K562 (cell line): Measurements from ENCODE around the gene KRTAP2-2. TPM values are rescaled to one million over a fixed set of nuclear protein-coding genes. Genes with fewer than 3 reads are reported as not detected.

Source experiments
- ATAC-seq: fragments of 200-7000 bp; cut with Tn5 transposase; 3 replicates; pipeline ENCODE4 v1.9.1; 2020; ENCODE audit warnings: moderate library complexity
- BruUV-seq: library from RNA; stranded (reverse); fragments of 400-500 nt; replicated peaks from 2 replicates; lab custom pipeline; 2021; lab: Mats Ljungman, UMichigan
- CTCF ChIA-PET: fragments of 300-600 bp; formaldehyde crosslinking; extraction: SDS; loops from one replicate; lab custom pipeline; 2021; ENCODE audit warnings: low intra/inter-chr PET ratio; lab: Yijun Ruan, JAX
- POLR2A ChIA-PET: fragments of 300-600, 350-650 bp; sonication (Branson Sonifier 250); formaldehyde crosslinking; extraction: SDS; loops from one replicate; lab custom pipeline; 2021; ENCODE audit warnings: antibody characterized with exemption, inconsistent platforms; lab: Yijun Ruan, JAX
- DNase-seq, 4 experiments: peaks; one replicate each; pipeline versions ENCODE4 v3.0.0 to v3.0.0-alpha.2; 2011 to 2018; ENCODE audit warnings: low spot score in 3 of 4, mixed read lengths in 3 of 4; ENCODE audit errors: extremely low read depth in 1 of 4
- FAIRE-seq: peaks from 2 replicates; lab custom pipeline; 2011; peaks lifted over from hg19 to GRCh38; lab: Jason Lieb, UNC
- H2AFZ ChIP-seq: 2 replicates; pipeline ENCODE4 v1.6.0; 2011; ENCODE audit warnings: low read depth, low read length, control low read depth, inconsistent platforms
- H3K27ac ChIP-seq: fragments of 200-600 bp; 3 replicates; pipeline ENCODE4 v1.8.0; 2011; ENCODE audit warnings: low read depth, mild to moderate bottlenecking, control low read depth, inconsistent platforms, low read length, moderate library complexity, mixed read lengths; ENCODE audit errors: extremely low read depth
- H3K27me3 ChIP-seq, 2 experiments: fragments of 300-600 bp in 1 of 2; 2 replicates in 1 of 2; 3 replicates in 1 of 2; pipeline versions ENCODE4 v1.6.0 to v1.8.0; 2011; ENCODE audit warnings: inconsistent platforms in 2 of 2, low read length in 2 of 2, mild to moderate bottlenecking in 1 of 2, mixed read lengths in 1 of 2, moderate library complexity in 1 of 2; ENCODE audit not compliant: control insufficient read depth in 2 of 2, insufficient read depth in 2 of 2
- H3K36me3 ChIP-seq: fragments of 300-600 bp; 3 replicates; pipeline ENCODE4 v1.8.0; 2011; ENCODE audit warnings: mild to moderate bottlenecking, low read length, inconsistent platforms; ENCODE audit not compliant: control insufficient read depth, insufficient read depth
- H3K4me1 ChIP-seq, 2 experiments: fragments of 200-600 bp in 1 of 2; replicated peaks in 1 of 2; 2 replicates in 1 of 2; 3 replicates in 1 of 2; pipeline versions ENCODE4 v1.5.1 to v1.8.0; 2011; ENCODE audit warnings: inconsistent platforms in 2 of 2, low read length in 2 of 2, mild to moderate bottlenecking in 1 of 2, mixed read lengths in 1 of 2, moderate library complexity in 1 of 2; ENCODE audit not compliant: control insufficient read depth in 2 of 2, insufficient read depth in 2 of 2
- H3K4me2 ChIP-seq: 2 replicates; pipeline ENCODE4 v1.6.1; 2011; ENCODE audit warnings: low read length, control low read depth, inconsistent platforms, mixed read lengths; ENCODE audit not compliant: insufficient read depth
- H3K4me3 ChIP-seq: fragments of 200-600 bp; sonication (generic), shearing (Covaris generic); 2 replicates; pipeline ENCODE4 v1.5.1; 2016; ENCODE audit warnings: control low read depth, inconsistent platforms
- H3K79me2 ChIP-seq: fragments of 200-600 bp; 3 replicates; pipeline ENCODE4 v1.8.0; 2011; ENCODE audit warnings: low read length, inconsistent platforms; ENCODE audit not compliant: control insufficient read depth, insufficient read depth
- H3K9ac ChIP-seq, 2 experiments: 2 replicates each; pipeline versions ENCODE4 v1.6.0 to v1.6.1; 2011; ENCODE audit warnings: low read depth in 2 of 2, low read length in 2 of 2, control low read depth in 1 of 2, inconsistent platforms in 1 of 2, mild to moderate bottlenecking in 1 of 2, mixed read lengths in 1 of 2; ENCODE audit not compliant: insufficient read depth in 1 of 2
- H3K9me1 ChIP-seq: one replicate; pipeline ENCODE4 v1.6.0; 2011; ENCODE audit warnings: inconsistent platforms, mild to moderate bottlenecking, low read length, moderate library complexity; ENCODE audit not compliant: control insufficient read depth, insufficient read depth
- H3K9me3 ChIP-seq: replicated peaks from 2 replicates; pipeline ENCODE4 v1.5.1; 2011; ENCODE audit warnings: low read depth, low read length, inconsistent platforms; ENCODE audit not compliant: control insufficient read depth, insufficient read depth
- H4K20me1 ChIP-seq: replicated peaks from 2 replicates; pipeline ENCODE4 v1.6.1; 2011; ENCODE audit warnings: low read length, inconsistent platforms, mixed read lengths; ENCODE audit not compliant: control insufficient read depth, insufficient read depth
- FOXK1 ChIP-seq: sonication (generic); formaldehyde crosslinking; IDR thresholded peaks from 2 replicates; pipeline ENCODE4 v1.8.0; 2022; ENCODE audit warnings: missing genetic modification reagents, mild to moderate bottlenecking, borderline replicate concordance
- KDM5B ChIP-seq: fragments of 200-600 bp; sonication (generic); IDR thresholded peaks from 2 replicates; pipeline ENCODE4 v1.6.1; 2012; ENCODE audit warnings: low read depth, mild to moderate bottlenecking, moderate library complexity, low read length, control low read depth, inconsistent platforms; ENCODE audit not compliant: insufficient replicate concordance
- MCM2 ChIP-seq: fragments of 450-650 bp; IDR thresholded peaks from 2 replicates; pipeline ENCODE4 v1.6.1; 2017; ENCODE audit warnings: low read depth, mild to moderate bottlenecking
- RCOR1 ChIP-seq, 2 experiments: IDR thresholded peaks; 2 replicates each; pipeline ENCODE4 v1.6.1; 2012; ENCODE audit warnings: low read depth in 2 of 2, low read length in 2 of 2, borderline replicate concordance in 1 of 2, improper control_type of control experiment in 1 of 2
- ZFP1 ChIP-seq: fragments of 450-650 bp; formaldehyde crosslinking; IDR thresholded peaks from 2 replicates; pipeline ENCODE4 v1.4.0; 2020; ENCODE audit warnings: mild to moderate bottlenecking, mixed read lengths
- WGBS: fragments of 100-300 bp; shearing (Covaris generic); methylation state at CpG from one replicate; pipeline ENCODE4 v1.1.6; 2016; ENCODE audit warnings: low coverage, mixed read lengths; ENCODE audit not compliant: insufficient coverage; ENCODE audit errors: missing lambda C conversion rate; 5-methylcytosine and 5-hydroxymethylcytosine counted together
- in situ Hi-C: fragments of 300-500 bp; cut with MboI; formaldehyde crosslinking; loops from 4 replicates; pipeline ENCODE4 v1.15.0; 2018; ENCODE audit warnings: inconsistent platforms, mixed read lengths
- intact Hi-C: fragments of 100-400 bp; cut with micrococcal nuclease; formaldehyde crosslinking; loops from 2 replicates; pipeline ENCODE4 v1.14.2; 2022
- polyA plus RNA-seq, 8 experiments: library from polyadenylated mRNA; depleted of rRNA in 4 of 8; stranded (reverse) in 5 of 8; unstranded in 3 of 8; fragments of >200 nt; fragmentation: Nextera tagmentation in 2 of 8; fragmentation: Illumina TruSeq in 1 of 8; extraction: Ambion mirVana in 2 of 8; extraction: Trizol in 1 of 8; gene quantifications; 2 replicates each; pipeline versions ENCODE4 v1.2.1 to v1.2.3, GENCODE V29; 2011 to 2014; ENCODE audit warnings: inconsistent platforms in 1 of 8, missing spikeins in 1 of 8
- total RNA-seq, 7 experiments: library from RNA; depleted of rRNA in 6 of 7; stranded (reverse); fragments of >200 nt in 6 of 7; fragmentation: Illumina TruSeq in 2 of 7; extraction: Trizol in 2 of 7; gene quantifications; 2 replicates each; pipeline versions ENCODE4 v1.2.1 to v1.2.3, GENCODE V29; 2011 to 2021; ENCODE audit warnings: low replicate concordance in 1 of 7
- TF ChIP-seq, protein P1 (sequence below): fragments of 250-450 bp; sonication (Bioruptor Pico); IDR thresholded peaks from 2 replicates; pipeline ENCODE4 v1.5.0; 2022; ENCODE audit warnings: mild to moderate bottlenecking

KRTAP2-2 gene
- total and polyA plus RNA-seq, 9 of the 15 experiments (the other 6 are each of a cell fraction or from before 2014, with no cell fraction given): not detected

DNA sequence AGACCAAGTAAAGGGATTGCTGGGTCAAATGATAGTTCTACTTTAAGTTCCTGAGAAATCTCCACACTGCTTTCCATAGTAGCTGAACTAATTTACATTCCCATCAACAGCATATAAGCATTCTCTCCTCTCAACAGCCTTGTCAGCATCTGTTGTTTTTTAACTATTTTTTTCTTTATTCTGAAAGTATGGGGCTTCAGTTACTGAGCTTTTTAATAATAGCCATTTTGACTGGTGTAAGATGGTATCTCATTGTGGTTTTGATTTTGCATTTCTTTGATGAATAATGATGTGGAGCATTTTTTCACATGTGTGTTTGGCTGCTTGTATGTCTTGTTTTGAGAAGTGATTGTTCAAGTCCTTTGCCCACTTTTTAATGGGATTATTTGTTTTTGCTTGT is 2.5 kb downstream of the KRTAP2-2 start (continued):
- TF ChIP-seq, protein P1, sequence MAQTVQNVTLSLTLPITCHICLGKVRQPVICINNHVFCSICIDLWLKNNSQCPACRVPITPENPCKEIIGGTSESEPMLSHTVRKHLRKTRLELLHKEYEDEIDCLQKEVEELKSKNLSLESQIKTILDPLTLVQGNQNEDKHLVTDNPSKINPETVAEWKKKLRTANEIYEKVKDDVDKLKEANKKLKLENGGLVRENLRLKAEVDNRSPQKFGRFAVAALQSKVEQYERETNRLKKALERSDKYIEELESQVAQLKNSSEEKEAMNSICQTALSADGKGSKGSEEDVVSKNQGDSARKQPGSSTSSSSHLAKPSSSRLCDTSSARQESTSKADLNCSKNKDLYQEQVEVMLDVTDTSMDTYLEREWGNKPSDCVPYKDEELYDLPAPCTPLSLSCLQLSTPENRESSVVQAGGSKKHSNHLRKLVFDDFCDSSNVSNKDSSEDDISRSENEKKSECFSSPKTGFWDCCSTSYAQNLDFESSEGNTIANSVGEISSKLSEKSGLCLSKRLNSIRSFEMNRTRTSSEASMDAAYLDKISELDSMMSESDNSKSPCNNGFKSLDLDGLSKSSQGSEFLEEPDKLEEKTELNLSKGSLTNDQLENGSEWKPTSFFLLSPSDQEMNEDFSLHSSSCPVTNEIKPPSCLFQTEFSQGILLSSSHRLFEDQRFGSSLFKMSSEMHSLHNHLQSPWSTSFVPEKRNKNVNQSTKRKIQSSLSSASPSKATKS (CRISPR knock-in tag): no peak
- TF ChIP-seq FOXK1 (CRISPR knock-in tag): no peak
- TF ChIP-seq MCM2: no peak
- no peak for TF ChIP-seq KDM5B
- no peak for TF ChIP-seq ZFP1
- TF ChIP-seq, all 486 proteins: peak for 0

DNA sequence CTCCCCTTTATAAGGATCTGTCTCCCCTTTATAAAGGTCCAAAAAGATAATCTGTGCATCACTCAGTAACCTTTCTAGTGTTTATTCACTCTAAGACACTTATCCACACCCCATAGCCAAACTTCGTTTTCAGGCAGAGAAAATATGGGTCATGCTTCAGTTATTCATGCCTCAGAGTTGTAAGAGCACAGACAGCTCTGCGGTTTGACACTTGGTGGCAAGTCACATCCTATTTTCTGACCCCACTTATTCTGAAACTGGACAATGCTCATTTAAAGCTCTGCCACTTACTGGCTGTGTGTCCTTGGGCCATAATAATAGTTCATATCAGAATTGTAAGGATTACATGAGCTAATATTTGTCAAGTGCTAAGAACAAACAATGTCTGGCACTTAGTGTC is 5.9 kb downstream of the KRTAP2-2 start:
- no peaks in the 10 kb centered on the region for H3K9me3 ChIP-seq
- H2AFZ ChIP-seq: no peak overlapping the region
- no peaks in the 10 kb centered on the region for H4K20me1 ChIP-seq
- POLR2A ChIA-PET: interaction anchor here (1.0 kb wide), 1 partner anchor 10 kb away, joined by 3 read pairs; no protein-coding TSS in a partner anchor
- no peak for DNase-seq
- WGBS: 2% methylated on average over 2 of the region's 2 CpGs
- peaks cover 2 to 7% of the 10 kb centered on the region in 2 experiments; a peak in 3 of 5 replicates for H3K27me3 ChIP-seq
- no peak for TF ChIP-seq RCOR1 (IDR thresholded peaks at IDR 0.05; ENCODE audit: borderline replicate concordance in 1 of 2, low read depth in 2 of 2, low read length in 2 of 2)
- H3K27ac ChIP-seq: no peak overlapping the region
- no peak for FAIRE-seq
- H3K4me3 ChIP-seq: no peak overlapping the region
- no peak overlapping the region for H3K9ac ChIP-seq
- BruUV-seq: no TSS peak
- no peak overlapping the region for H3K4me2 ChIP-seq
- no peak for ATAC-seq
- no peaks in the 10 kb centered on the region for H3K4me1 ChIP-seq
- intact Hi-C loops: no loop called here
- in situ Hi-C loops: no loop called here
- CTCF ChIA-PET: no interaction called here
- no peaks in the 10 kb centered on the region for H3K79me2 ChIP-seq
- no peaks in the 10 kb centered on the region for H3K9me1 ChIP-seq
- H3K36me3 ChIP-seq: no peaks in the 10 kb centered on the region
